Ishikawa (cell line): ENCODE measurements around the gene PGAP6.

ENCODE experiments used
- EGR1 ChIP-seq: IDR thresholded peaks from 2 replicates; pipeline ENCODE4 v1.6.1; 2012
- EP300 ChIP-seq: IDR thresholded peaks from 2 replicates; pipeline ENCODE4 v1.6.1; 2012; ENCODE audit warnings: borderline replicate concordance
- TAF1 ChIP-seq: IDR thresholded peaks from 2 replicates; pipeline ENCODE4 v1.6.1; 2012; ENCODE audit warnings: low read depth, mild to moderate bottlenecking
- TEAD4 ChIP-seq: IDR thresholded peaks from 2 replicates; pipeline ENCODE4 v1.6.1; 2012
- ZBTB7A ChIP-seq: IDR thresholded peaks from 2 replicates; pipeline ENCODE4 v1.6.1; 2012; ENCODE audit warnings: low read depth

- TF ChIP-seq TEAD4 (no peak), ZBTB7A (no peak), TAF1 (no peak), EP300 (no peak), EGR1 (no peak)
Measured at GRCh38 chr16:411576-412265, 29.9 kb upstream of the PGAP6 start.
